Muscle layer of duodenum (tissue), 2 donors: ENCODE measurements around the gene MR1.

ENCODE experiments used
- H3K27ac ChIP-seq: one replicate; pipeline ENCODE4 v1.7.0; 2013; ENCODE audit warnings: mild to moderate bottlenecking, low read length
- H3K27me3 ChIP-seq: one replicate; pipeline ENCODE4 v1.7.0; 2013; ENCODE audit warnings: low read depth, mild to moderate bottlenecking, control low read depth, low read length
- H3K36me3 ChIP-seq, 2 donors: one replicate each; pipeline ENCODE4 v1.7.0; 2013; ENCODE audit warnings: low read length in 2 of 2, control low read depth in 1 of 2, mild to moderate bottlenecking in 1 of 2; ENCODE audit not compliant: insufficient read depth in 2 of 2, control insufficient read depth in 1 of 2
- H3K4me1 ChIP-seq, 2 donors: one replicate each; pipeline ENCODE4 v1.7.0; 2013; ENCODE audit warnings: low read length in 2 of 2, mild to moderate bottlenecking in 2 of 2, control low read depth in 1 of 2, moderate library complexity in 1 of 2; ENCODE audit not compliant: insufficient read depth in 2 of 2, control insufficient read depth in 1 of 2
- H3K4me3 ChIP-seq, 2 donors: one replicate each; pipeline ENCODE4 v1.7.0; 2013; ENCODE audit warnings: low read length in 2 of 2, low read depth in 1 of 2, mild to moderate bottlenecking in 1 of 2
- H3K9me3 ChIP-seq, 2 donors: one replicate each; pipeline ENCODE4 v1.7.0; 2013; ENCODE audit warnings: low read length in 2 of 2, control low read depth in 1 of 2, mild to moderate bottlenecking in 1 of 2; ENCODE audit not compliant: control insufficient read depth in 1 of 2
- donor health status: healthy.

Gene MR1

GRCh38 chr1:181014477-181015250 lies 19.1 kb upstream of the MR1 start:
- Histone ChIP-seq H3K27ac (no peak overlapping the region), H3K9me3 (no peaks in the 10 kb centered on the region), H3K4me1 (peaks cover 5 to 20% of the 10 kb centered on the region in 2 donors)

GRCh38 chr1:181015251-181015615 lies 18.6 kb upstream of the MR1 start:
- Histone ChIP-seq H3K27ac (no peak overlapping the region), H3K9me3 (no peaks in the 10 kb centered on the region), H3K4me1 (peaks cover 6 to 20% of the 10 kb centered on the region in 2 donors), H3K4me3 (no peak overlapping the region), H3K36me3 (no peaks in the 10 kb centered on the region), H3K27me3 (no peaks in the 10 kb centered on the region)

More at GRCh38 chr1:181014477-181015250, 19.1 kb upstream of the MR1 start:
- Histone ChIP-seq H3K27me3 (no peaks in the 10 kb centered on the region), H3K36me3 (no peaks in the 10 kb centered on the region), H3K4me3 (no peak overlapping the region)

GRCh38 chr1:181016563-181016962 lies 17.2 kb upstream of the MR1 start:
- no peaks in the 10 kb centered on the region for H3K36me3 ChIP-seq
- no peaks in the 10 kb centered on the region for H3K9me3 ChIP-seq
- no peak overlapping the region for H3K27ac ChIP-seq
- H3K27me3 ChIP-seq, result no peaks in the 10 kb centered on the region
- peaks cover 13 to 18% of the 10 kb centered on the region in 2 donors for H3K4me1 ChIP-seq
- no peak overlapping the region for H3K4me3 ChIP-seq

- Histone ChIP-seq H3K27me3 (no peaks in the 10 kb centered on the region), H3K36me3 (no peaks in the 10 kb centered on the region), H3K4me1 (peaks cover 13 to 22% of the 10 kb centered on the region in 2 donors), H3K4me3 (no peak overlapping the region), H3K27ac (no peak overlapping the region), H3K9me3 (no peaks in the 10 kb centered on the region)
Observed at GRCh38 chr1:181018901-181019681, 14.7 kb upstream of the MR1 start.

- Histone ChIP-seq H3K9me3 (no peaks in the 10 kb centered on the region), H3K27ac (peak overlapping the region; percentile 80), H3K27me3 (no peaks in the 10 kb centered on the region), H3K4me3 (peak overlapping the region; percentile 68 to 96), H3K36me3 (no peaks in the 10 kb centered on the region), H3K4me1 (peaks cover 13 to 15% of the 10 kb centered on the region in 2 donors)
Observed at GRCh38 chr1:181021159-181021558, 12.6 kb upstream of the MR1 start.

GRCh38 chr1:181021811-181022434 lies 11.9 kb upstream of the MR1 start:
- peaks cover 13 to 15% of the 10 kb centered on the region in 2 donors for H3K4me1 ChIP-seq
- peak overlapping the region; percentile 68 to 96 for H3K4me3 ChIP-seq
- H3K36me3 ChIP-seq, result no peaks in the 10 kb centered on the region
- no peaks in the 10 kb centered on the region for H3K9me3 ChIP-seq
- no peaks in the 10 kb centered on the region for H3K27me3 ChIP-seq
- H3K27ac ChIP-seq, result peak overlapping the region; percentile 80

GRCh38 chr1:181023265-181024057 lies 10.3 kb upstream of the MR1 start:
- Histone ChIP-seq H3K4me1 (peaks cover 13 to 15% of the 10 kb centered on the region in 2 donors), H3K27me3 (no peaks in the 10 kb centered on the region), H3K27ac (no peak overlapping the region), H3K9me3 (no peaks in the 10 kb centered on the region), H3K4me3 (peak overlapping the region; percentile 65 to 96), H3K36me3 (no peaks in the 10 kb centered on the region)

- Histone ChIP-seq H3K9me3 (no peaks in the 10 kb centered on the region), H3K4me3 (no peak overlapping the region), H3K36me3 (no peaks in the 10 kb centered on the region), H3K4me1 (peaks cover 4 to 5% of the 10 kb centered on the region in 2 donors), H3K27me3 (no peaks in the 10 kb centered on the region), H3K27ac (no peak overlapping the region)
Observed at GRCh38 chr1:181028196-181028595, 5.6 kb upstream of the MR1 start.

- H3K9me3 ChIP-seq, result no peaks in the 10 kb centered on the region
- H3K36me3 ChIP-seq, result no peaks in the 10 kb centered on the region
- no peaks in the 10 kb centered on the region for H3K27me3 ChIP-seq
- H3K4me3 ChIP-seq, result no peak overlapping the region
- H3K4me1 ChIP-seq, result peaks cover 1 to 6% of the 10 kb centered on the region in 2 donors
- no peak overlapping the region for H3K27ac ChIP-seq
Observed at GRCh38 chr1:181028615-181029014, 5.2 kb upstream of the MR1 start.

GRCh38 chr1:181032535-181032934 lies 1.2 kb upstream of the MR1 start:
- H3K4me1 ChIP-seq, result peaks cover 15 to 19% of the 10 kb centered on the region in 2 donors
- H3K27me3 ChIP-seq, result no peaks in the 10 kb centered on the region
- no peaks in the 10 kb centered on the region for H3K36me3 ChIP-seq
- H3K9me3 ChIP-seq, result no peaks in the 10 kb centered on the region
- H3K27ac ChIP-seq, result peak overlapping the region; percentile 98
- no peak overlapping the region for H3K4me3 ChIP-seq
